ENCODE measurements around the gene PLA2G2C.

DNA sequence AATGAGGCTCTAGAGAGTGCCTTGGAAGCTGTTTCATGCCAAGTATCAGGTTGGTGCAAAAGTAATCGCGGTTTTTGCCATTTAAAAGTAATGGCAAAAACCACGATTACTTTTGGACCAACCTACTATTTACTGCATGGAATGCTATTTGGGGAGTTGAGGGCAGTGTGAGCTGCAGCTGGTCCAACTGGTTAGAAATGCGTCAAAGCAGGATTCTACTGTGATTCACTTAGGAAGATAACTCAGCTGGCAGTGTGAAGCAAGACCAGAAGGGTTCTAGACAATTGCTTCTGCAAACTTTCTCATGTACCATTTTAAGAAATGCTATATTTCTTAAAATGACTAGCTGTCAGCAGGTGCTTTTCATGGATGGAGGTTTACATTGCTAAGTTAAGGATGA lies 21.2 kb upstream of the PLA2G2C start:
- TF ChIP-seq TAF1 (IDR thresholded peaks at IDR 0.05; ENCODE audit: borderline replicate concordance, insufficient read depth, low read length) (no peak), POLR2AphosphoS5 (IDR thresholded peaks at IDR 0.05; ENCODE audit: low read depth, low read length) (no peak), FOXP2 (optimal IDR thresholded peaks at IDR 0.05; ENCODE audit: borderline replicate concordance, extremely low read depth, extremely low read length, insufficient read depth) (no peak), SIN3A (IDR thresholded peaks at IDR 0.05; ENCODE audit: borderline replicate concordance, insufficient read depth, low read length) (no peak)
- TF ChIP-seq, protein P1, sequence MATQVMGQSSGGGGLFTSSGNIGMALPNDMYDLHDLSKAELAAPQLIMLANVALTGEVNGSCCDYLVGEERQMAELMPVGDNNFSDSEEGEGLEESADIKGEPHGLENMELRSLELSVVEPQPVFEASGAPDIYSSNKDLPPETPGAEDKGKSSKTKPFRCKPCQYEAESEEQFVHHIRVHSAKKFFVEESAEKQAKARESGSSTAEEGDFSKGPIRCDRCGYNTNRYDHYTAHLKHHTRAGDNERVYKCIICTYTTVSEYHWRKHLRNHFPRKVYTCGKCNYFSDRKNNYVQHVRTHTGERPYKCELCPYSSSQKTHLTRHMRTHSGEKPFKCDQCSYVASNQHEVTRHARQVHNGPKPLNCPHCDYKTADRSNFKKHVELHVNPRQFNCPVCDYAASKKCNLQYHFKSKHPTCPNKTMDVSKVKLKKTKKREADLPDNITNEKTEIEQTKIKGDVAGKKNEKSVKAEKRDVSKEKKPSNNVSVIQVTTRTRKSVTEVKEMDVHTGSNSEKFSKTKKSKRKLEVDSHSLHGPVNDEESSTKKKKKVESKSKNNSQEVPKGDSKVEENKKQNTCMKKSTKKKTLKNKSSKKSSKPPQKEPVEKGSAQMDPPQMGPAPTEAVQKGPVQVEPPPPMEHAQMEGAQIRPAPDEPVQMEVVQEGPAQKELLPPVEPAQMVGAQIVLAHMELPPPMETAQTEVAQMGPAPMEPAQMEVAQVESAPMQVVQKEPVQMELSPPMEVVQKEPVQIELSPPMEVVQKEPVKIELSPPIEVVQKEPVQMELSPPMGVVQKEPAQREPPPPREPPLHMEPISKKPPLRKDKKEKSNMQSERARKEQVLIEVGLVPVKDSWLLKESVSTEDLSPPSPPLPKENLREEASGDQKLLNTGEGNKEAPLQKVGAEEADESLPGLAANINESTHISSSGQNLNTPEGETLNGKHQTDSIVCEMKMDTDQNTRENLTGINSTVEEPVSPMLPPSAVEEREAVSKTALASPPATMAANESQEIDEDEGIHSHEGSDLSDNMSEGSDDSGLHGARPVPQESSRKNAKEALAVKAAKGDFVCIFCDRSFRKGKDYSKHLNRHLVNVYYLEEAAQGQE (IDR thresholded peaks at IDR 0.05; ENCODE audit: insufficient read depth in 1 of 2, low read depth in 2 of 2, low read length in 2 of 2) = no peak
